ENCODE data around the gene RAPGEF3.

Gene RAPGEF3

GRCh38 chr12:47741340-47741703 lies 17.4 kb downstream of the RAPGEF3 start:
- peak; percentile 81 for DNase-seq

GRCh38 chr12:47740606-47741339 lies 17.9 kb downstream of the RAPGEF3 start:
- no peak for DNase-seq

DNA sequence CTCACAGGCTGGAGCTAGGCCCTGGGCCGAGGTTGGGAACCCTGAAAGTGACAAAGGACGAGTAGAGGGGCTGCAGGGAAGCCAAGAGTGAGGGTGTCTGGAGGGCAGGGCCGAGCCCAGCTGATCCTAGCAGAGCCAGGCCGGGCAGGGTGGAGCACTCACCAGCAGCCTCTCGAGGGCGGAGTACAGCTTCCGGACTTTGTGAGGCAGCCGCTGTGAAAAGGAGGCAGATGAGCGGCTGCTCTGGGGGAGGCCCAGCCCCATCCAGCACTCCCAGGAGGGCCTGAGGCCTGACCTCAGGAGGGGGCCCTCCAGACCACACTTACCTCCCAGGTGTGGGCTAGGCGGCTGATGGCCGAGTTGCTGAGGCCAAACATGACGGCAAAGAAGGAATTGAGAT lies 18.7 kb downstream of the RAPGEF3 start:
- no peak for DNase-seq

DNA sequence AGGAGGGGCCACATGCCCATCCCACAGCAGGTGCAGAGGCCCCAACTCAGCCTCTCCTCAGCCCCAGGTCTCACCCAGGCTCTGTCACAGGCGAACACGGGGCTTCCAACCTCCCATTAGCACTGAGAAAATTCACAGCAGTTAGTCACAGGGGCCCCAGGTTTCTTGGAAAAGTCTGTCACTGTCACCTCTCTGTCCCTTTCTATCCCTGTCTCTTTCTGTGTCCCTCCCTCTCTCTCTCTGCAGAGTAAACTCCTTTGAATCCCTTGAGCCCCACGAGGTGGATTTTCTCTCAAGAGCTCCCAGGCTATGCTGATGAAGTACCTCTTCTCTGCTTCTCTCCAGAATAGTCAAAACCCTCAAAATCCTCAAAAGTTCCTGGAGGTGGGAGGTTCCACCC lies 19.4 kb downstream of the RAPGEF3 start:
- no peak for DNase-seq

GRCh38 chr12:47737936-47738594 lies 20.6 kb downstream of the RAPGEF3 start:
- no peak for DNase-seq

DNA sequence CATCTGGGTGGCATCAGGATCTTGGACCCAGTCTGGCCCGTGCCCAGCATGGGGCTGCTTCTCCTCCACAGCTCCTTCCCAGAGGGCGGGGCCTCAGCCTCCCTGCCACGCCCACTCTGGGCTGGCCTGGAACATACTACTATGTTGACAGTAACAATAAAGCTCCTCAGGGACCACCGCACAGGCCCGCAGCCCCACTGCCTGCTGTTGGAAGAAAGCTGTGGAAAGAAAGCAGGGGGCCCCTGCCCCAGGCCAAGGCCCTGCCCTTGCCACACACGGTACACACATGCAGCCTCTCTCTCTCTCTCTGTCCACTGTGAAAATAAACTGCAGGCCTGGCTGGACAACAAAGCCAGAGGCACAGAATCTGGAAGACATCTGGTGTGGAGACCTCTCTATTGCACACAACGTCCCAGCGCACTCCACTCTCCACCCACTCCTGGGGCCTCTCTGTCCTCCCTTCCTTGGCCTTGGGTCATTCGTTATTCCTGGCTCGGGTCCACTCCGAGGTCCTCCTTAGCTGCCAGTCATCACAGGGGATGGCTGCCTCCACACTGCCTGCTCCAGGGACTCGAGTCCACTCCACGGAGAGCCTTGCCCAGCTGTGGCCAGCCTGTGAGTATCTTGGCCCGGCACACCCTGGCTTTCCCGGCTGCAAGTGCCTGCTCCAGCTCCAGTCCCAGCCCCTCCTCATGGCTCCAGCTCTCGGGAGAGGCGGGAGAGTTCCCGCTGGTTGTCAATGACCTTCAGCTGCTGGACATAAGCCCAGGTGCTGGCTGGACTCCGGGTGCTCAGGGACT lies 21.6 kb downstream of the RAPGEF3 start:
- DNase-seq, result no peak

DNA sequence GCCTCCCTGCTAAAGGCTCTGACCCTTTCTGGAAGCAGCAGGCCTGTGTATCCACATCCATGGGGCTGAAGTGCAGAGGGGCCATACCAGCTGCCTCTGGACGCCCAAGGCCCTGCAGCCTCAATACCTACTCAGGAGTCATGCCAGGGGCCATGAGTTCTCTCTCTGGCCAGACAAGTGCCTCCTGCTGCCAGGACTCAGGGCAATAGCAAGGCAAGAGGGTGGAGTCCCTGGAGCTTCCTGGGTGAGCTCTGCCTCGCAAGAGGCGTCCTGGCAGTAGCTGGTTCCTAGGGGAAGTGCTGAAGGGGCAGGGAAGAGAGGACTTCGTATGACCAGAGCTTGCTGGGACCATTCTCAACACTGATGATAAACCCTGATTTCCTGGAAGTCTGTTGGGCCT lies 22.5 kb downstream of the RAPGEF3 start:
- no peak for DNase-seq

DNA sequence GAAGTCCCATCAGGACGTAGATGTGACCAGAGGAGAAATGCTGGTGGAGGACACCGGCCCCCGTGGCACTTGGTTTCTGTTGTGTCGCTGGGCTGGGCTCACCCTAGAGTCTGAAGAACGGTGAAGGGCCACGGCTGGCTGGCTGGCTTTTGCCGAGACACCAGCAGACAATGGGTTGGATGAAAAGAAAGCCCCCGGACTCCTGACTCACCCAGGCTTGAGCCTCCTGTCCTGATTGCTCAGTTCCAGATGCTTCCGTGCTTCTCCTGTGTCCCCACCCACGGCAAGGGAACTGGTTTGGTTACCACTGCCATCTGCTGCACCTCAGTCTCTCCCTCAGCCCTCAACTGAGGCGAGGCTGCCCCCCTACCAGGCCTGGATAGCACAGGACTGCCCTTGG lies 23.0 kb downstream of the RAPGEF3 start:
- no peak for DNase-seq

DNA sequence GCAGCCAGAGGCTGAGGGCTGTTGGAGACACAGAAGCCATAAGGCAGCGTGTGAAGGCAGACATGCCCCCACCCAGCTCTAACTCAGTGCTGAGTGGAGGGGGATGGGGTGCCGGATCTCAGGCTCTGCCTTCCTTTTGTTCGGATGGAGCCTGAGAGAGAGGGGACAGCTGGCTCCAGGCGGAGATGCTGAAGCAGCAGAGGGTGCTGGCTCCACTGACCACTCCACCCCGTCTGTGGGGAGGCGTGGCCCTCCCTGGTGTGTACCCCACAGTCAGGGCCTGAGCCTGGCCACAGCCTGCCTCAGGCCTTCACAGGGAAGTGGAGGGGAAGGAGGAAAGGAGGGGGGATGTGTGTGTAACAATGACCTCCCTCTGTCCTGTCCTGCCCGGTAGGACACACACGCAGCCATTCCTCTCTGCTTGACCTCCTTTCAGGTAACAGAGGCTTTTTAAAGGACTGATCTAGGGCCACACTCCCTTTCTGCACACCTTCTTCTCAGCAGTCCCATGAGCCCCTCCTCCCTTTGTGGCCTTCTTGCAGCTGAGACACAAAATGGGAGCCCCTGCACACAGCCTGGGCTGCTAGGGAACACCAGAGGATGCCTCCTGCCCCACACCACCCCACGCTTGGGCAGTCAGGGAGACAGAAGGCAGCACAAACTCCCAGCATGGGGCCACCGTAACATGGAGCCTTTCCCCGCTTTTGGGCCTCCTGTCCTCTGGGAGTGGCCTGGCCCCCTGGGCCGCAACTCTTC lies 23.8 kb downstream of the RAPGEF3 start:
- DNase-seq, result no peak

DNA sequence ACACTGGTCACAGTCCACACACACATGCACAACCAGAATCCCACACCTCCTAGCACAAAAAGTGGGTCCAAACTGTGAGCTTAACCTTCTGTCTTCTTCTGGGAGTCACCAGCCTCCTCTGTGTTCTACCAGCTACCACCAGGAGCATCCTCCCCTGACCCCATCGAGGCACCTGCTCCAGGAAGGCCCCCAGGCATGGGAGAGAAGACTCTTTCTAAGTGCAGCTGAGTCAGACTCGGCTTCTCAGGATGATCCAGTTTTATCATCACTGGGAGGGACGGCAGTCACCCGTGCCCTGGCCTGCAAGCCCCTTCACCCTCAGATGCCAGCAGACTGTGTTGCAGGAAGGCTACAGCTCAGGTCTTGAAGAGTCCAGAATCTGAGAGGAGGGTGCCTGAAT lies 25.5 kb downstream of the RAPGEF3 start:
- no peak for DNase-seq

- DNase-seq, result no peak
These were observed 26.2 kb downstream of the RAPGEF3 start for GRCh38 chr12:47732504-47732903.

- no peak for DNase-seq
These were observed 27.0 kb downstream of the RAPGEF3 start for GRCh38 chr12:47731723-47732122.

DNA sequence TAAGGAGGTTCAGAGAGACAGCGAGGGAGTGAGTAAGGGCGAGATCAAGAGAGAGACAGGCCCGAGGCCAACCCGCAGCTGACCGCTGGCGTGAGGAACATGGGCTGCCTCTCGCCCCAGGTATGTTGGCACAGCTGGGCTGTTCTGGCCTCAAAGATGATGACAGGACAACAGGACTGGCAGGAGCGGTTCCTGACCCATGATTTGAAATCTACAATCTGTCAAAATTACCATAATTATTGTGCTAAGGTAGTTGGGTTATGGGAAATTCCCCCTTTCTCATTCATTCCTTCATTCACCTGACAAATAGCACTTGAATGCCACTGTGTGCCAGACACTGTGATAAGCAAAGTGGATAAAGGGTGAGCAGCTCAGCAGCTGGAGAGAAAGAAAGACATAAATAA lies 28.3 kb downstream of the RAPGEF3 start:
- no peak for DNase-seq

GRCh38 chr12:47729233-47729632 lies 29.4 kb downstream of the RAPGEF3 start:
- DNase-seq, result no peak

DNA sequence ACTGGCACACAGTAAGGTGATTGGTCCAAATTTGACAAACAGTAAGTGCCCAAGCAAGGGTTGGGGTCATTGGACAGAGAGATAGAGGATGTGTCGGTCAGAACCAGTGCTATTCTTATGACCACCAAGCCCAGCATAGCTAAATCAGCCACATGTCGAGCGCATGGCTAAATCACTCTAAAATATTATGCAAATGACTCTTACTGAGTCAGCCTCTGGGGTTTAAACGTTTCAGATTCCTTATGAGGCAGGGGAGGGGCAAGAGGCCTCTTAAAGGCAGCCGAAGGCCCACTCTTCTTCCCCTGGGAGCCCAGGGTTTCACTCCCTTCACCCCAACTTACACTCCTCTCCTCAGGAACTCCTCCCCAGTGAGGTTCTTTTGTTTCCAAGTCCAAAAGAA lies 32.8 kb downstream of the RAPGEF3 start:
- DNase-seq, result no peak

DNA sequence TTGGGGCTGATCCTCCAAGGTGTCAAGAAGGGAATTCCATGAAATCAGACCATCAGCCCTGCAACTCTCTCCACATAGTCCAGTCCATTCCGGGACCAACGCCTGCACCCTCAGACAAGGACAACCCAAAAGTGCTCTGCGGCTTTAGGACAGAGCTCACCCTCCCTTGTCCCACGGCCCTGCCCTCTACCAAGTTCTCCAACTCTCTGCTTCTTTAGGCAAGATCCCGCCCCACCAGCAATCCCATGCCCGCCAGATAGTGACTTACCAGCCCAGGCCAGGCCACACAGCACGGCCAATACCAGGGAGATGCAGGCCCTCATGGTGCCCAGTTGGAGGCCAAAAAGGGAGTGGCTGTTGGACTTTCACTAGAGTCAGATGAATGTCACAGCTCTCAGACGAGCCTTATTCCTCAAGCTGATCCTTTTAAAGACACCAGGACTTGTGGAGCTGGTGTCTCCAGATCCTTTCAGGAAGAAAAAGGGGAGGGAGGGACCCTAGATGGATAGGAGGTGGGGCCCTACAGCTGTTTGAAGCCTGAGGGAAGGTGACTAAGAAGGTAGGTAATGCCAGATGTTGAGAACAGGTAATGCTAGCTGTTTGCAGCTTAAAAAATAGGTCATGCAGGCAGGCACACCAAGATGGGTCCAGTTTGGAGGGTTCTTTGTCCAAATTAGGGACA lies 33.4 kb downstream of the RAPGEF3 start, which contains the start of gene ENDOU:
ENDOU (minus strand) TSS at position 400 of the 682 bp plus-strand sequence; CDS start at position 323, 77 bp downstream.
- no peak for DNase-seq

- DNase-seq, result no peak
These were observed 35.6 kb downstream of the RAPGEF3 start for GRCh38 chr12:47722941-47723631.

DNA sequence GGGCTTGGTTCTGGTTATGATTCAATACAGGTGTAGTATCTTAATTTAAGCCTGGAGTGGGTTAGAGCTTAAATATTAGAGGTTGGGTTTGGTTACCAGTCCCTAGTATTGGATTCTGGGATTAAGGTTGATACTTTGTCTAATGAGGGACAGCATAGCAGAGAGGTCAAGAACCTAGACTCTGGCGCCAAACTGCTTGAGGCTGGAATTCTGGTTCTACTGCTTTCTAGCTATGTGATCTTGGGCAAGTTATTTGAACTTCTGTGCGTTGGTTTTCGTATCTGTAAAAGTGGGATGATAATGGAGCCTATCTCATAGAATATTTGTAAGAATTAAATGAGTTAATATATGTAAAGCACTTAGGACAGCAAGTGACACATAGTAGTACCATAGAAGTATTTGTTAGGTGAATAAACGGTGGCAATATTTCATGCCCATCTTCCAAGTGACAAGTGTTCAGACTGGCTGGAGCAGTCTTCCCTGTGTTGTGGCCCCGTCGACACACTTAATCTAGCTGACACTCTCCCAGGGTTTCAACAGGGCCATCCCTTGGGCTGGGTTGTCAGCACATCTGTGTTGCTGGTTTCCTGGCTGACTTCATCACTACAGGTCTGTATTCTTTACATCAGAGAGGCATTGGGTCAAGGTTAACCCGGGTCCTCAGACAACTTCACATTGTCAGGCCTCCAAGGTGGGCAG lies 36.4 kb downstream of the RAPGEF3 start:
- no peak for DNase-seq

GRCh38 chr12:47721431-47721973 lies 37.2 kb downstream of the RAPGEF3 start:
- DNase-seq, result peak; percentile 42

DNA sequence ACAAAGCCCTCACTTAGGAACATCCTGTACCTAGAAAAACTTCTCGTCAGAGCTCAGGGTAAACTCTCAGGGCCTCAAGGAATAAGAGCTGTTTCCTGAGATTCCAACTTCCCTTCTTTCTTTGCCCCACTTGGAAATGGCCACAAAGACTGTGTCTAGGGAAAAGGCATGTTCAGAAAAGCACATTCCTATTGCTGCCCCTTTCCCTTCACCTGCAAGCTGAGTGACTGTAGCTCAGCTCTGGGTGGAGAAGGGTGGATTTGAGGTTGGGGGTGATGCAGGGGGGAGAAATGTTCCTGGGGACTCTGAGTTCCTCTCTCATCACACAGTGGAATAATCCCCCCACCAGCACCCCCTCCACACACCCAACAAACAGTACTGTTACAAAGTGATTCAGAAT lies 40.1 kb downstream of the RAPGEF3 start:
- no peak for DNase-seq
